ENCODE measurements around the gene CABLES2.

GRCh38 chr20:62367136-62367632, 39.9 kb downstream of the CABLES2 start, which contains the start of gene LAMA5:
- TF ChIP-seq CTCF (conservative IDR thresholded peaks at IDR 0.05 in 1 of 2, IDR thresholded peaks at IDR 0.05 in 1 of 2; ENCODE audit: extremely low read depth in 1 of 2, insufficient read depth in 1 of 2, low read depth in 1 of 2, low read length in 2 of 2) (no peak), EZH2 (IDR thresholded peaks at IDR 0.05; ENCODE audit: borderline replicate concordance, low read length) (no peak)
